ENCODE results near the gene TMCO6. TPM values are rescaled to one million over a fixed set of nuclear protein-coding genes. Genes with fewer than 3 reads are reported as not detected.
A peak's percentile ranks its signal among the peaks of the same experiment; 100 is the strongest.

Gene TMCO6
- total and polyA plus RNA-seq, 2 experiments from 2014 or later: 18.7 to 19.9 TPM

DNA sequence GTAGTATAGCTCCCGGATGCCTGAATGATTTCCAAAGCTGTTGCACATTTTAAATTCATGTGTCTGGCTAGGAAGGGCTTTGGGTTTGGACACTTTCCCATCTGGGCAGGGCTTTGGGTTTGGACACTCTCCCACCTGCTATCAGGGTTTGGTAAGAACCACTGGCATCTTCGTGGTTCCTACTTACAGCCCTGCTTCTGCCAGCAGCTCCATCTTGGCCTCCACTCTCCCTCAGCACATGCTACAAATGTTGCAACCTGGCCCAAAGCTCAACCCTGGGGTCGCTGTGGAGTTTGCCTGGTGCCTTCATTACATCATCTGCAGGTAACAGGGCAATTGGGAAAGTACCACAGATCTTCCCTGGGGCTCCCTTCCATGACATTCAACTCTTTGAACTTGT, 3.5 kb downstream of the TMCO6 start:
- Mint-ChIP-seq H3K27me3 (ENCODE audit: insufficient read depth, low read depth, poor library complexity) (peaks cover 21% of the 10 kb centered on the region), H3K9me3 (no peaks in the 10 kb centered on the region; the same call in 2 of the 3 replicates), H3K36me3 (ENCODE audit: low read depth) (peaks cover 54% of the 10 kb centered on the region), H3K27ac (no peak overlapping the region), H3K4me1 (peaks cover 14% of the 10 kb centered on the region), H3K4me3 (no peak overlapping the region)
- Histone ChIP-seq H2AFZ (no peak overlapping the region), H3K4me3 (no peak overlapping the region), H3K9me2 (ENCODE audit: insufficient read depth) (no peaks in the 10 kb centered on the region), H3F3A (replicated peaks; ENCODE audit: low read depth) (no peaks in the 10 kb centered on the region), H3K27me3 (ENCODE audit: insufficient read depth) (no peaks in the 10 kb centered on the region), H3K79me2 (replicated peaks; ENCODE audit: insufficient read depth) (peaks cover 30% of the 10 kb centered on the region), H3K27ac (ENCODE audit: low read depth) (no peak overlapping the region), H3K4me1 (ENCODE audit: insufficient read depth) (peaks cover 23% of the 10 kb centered on the region; the same call in 1 of the 2 replicates), H3K4me2 (no peak overlapping the region), H4K20me1 (replicated peaks; ENCODE audit: insufficient read depth) (peaks cover 7% of the 10 kb centered on the region), H3K36me3 (ENCODE audit: insufficient read depth) (peaks cover 19% of the 10 kb centered on the region; the same call in 1 of the 2 replicates)
- TF ChIP-seq EZH2phosphoT487 (IDR thresholded peaks at IDR 0.05; ENCODE audit: unreplicated experiment) (no peak), EZH2 (IDR thresholded peaks at IDR 0.05; ENCODE audit: low read depth, unreplicated experiment) (no peak), JUNB (IDR thresholded peaks at IDR 0.05; ENCODE audit: unreplicated experiment) (no peak), NANOG (IDR thresholded peaks at IDR 0.05; ENCODE audit: borderline replicate concordance) (no peak), ZNF331 (CRISPR knock-in tag; IDR thresholded peaks at IDR 0.05; ENCODE audit: low read depth) (no peak)
- TF ChIP-seq, protein P1, sequence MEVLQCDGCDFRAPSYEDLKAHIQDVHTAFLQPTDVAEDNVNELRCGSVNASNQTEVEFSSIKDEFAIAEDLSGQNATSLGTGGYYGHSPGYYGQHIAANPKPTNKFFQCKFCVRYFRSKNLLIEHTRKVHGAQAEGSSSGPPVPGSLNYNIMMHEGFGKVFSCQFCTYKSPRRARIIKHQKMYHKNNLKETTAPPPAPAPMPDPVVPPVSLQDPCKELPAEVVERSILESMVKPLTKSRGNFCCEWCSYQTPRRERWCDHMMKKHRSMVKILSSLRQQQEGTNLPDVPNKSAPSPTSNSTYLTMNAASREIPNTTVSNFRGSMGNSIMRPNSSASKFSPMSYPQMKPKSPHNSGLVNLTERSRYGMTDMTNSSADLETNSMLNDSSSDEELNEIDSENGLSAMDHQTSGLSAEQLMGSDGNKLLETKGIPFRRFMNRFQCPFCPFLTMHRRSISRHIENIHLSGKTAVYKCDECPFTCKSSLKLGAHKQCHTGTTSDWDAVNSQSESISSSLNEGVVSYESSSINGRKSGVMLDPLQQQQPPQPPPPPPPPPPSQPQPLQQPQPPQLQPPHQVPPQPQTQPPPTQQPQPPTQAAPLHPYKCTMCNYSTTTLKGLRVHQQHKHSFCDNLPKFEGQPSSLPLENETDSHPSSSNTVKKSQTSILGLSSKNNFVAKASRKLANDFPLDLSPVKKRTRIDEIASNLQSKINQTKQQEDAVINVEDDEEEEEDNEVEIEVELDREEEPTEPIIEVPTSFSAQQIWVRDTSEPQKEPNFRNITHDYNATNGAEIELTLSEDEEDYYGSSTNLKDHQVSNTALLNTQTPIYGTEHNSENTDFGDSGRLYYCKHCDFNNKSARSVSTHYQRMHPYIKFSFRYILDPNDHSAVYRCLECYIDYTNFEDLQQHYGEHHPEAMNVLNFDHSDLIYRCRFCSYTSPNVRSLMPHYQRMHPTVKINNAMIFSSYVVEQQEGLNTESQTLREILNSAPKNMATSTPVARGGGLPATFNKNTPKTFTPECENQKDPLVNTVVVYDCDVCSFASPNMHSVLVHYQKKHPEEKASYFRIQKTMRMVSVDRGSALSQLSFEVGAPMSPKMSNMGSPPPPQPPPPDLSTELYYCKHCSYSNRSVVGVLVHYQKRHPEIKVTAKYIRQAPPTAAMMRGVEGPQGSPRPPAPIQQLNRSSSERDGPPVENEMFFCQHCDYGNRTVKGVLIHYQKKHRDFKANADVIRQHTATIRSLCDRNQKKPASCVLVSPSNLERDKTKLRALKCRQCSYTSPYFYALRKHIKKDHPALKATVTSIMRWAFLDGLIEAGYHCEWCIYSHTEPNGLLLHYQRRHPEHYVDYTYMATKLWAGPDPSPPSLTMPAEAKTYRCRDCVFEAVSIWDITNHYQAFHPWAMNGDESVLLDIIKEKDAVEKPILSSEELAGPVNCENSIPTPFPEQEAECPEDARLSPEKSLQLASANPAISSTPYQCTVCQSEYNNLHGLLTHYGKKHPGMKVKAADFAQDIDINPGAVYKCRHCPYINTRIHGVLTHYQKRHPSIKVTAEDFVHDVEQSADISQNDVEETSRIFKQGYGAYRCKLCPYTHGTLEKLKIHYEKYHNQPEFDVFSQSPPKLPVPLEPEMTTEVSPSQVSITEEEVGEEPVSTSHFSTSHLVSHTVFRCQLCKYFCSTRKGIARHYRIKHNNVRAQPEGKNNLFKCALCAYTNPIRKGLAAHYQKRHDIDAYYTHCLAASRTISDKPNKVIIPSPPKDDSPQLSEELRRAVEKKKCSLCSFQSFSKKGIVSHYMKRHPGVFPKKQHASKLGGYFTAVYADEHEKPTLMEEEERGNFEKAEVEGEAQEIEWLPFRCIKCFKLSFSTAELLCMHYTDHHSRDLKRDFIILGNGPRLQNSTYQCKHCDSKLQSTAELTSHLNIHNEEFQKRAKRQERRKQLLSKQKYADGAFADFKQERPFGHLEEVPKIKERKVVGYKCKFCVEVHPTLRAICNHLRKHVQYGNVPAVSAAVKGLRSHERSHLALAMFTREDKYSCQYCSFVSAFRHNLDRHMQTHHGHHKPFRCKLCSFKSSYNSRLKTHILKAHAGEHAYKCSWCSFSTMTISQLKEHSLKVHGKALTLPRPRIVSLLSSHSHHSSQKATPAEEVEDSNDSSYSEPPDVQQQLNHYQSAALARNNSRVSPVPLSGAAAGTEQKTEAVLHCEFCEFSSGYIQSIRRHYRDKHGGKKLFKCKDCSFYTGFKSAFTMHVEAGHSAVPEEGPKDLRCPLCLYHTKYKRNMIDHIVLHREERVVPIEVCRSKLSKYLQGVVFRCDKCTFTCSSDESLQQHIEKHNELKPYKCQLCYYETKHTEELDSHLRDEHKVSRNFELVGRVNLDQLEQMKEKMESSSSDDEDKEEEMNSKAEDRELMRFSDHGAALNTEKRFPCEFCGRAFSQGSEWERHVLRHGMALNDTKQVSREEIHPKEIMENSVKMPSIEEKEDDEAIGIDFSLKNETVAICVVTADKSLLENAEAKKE (CRISPR knock-in tag; IDR thresholded peaks at IDR 0.05): no peak
- no peak for ATAC-seq
- no peak for DNase-seq (ENCODE audit: low spot score)

GRCh38 chr5:140647042-140647419, 7.8 kb downstream of the TMCO6 start:
- Histone ChIP-seq H3K9me2 (ENCODE audit: insufficient read depth) (no peaks in the 10 kb centered on the region), H3K4me3 (peak overlapping the region; percentile 83), H3K27ac (ENCODE audit: low read depth) (no peak overlapping the region), H3K27me3 (ENCODE audit: insufficient read depth) (no peaks in the 10 kb centered on the region), H3K36me3 (ENCODE audit: insufficient read depth) (peaks cover 24% of the 10 kb centered on the region), H3F3A (replicated peaks; ENCODE audit: low read depth) (no peaks in the 10 kb centered on the region), H3K79me2 (replicated peaks; ENCODE audit: insufficient read depth) (peaks cover 29% of the 10 kb centered on the region), H4K20me1 (replicated peaks; ENCODE audit: insufficient read depth) (peaks cover 7% of the 10 kb centered on the region; the same call in 1 of the 2 replicates), H2AFZ (peak overlapping the region; percentile 43; the same call in 1 of the 2 replicates), H3K4me2 (peak overlapping the region; percentile 85), H3K4me1 (ENCODE audit: insufficient read depth) (peaks cover 13% of the 10 kb centered on the region)
- Mint-ChIP-seq H3K27ac (peak overlapping the region; percentile 76; the same call in 1 of the 2 replicates), H3K36me3 (ENCODE audit: low read depth) (peaks cover 64% of the 10 kb centered on the region), H3K4me1 (peaks cover 3% of the 10 kb centered on the region), H3K27me3 (ENCODE audit: insufficient read depth, low read depth, poor library complexity) (peaks cover 23% of the 10 kb centered on the region), H3K9me3 (no peaks in the 10 kb centered on the region; the same call in 2 of the 3 replicates), H3K4me3 (peak overlapping the region; percentile 100)
- ATAC-seq (peak; percentile 43), DNase-seq (ENCODE audit: low spot score) (peak; percentile 27)
- TF ChIP-seq, protein P1 (CRISPR knock-in tag; IDR thresholded peaks at IDR 0.05): no peak
- no peak for TF ChIP-seq CREB1 (CRISPR knock-in tag; IDR thresholded peaks at IDR 0.05; ENCODE audit: low read depth)

Data from GM23338 (cell line).